ENCODE measurements around the gene KRTAP10-12. TPM values are rescaled to one million over a fixed set of nuclear protein-coding genes. Genes with fewer than 3 reads are reported as not detected.

The KRTAP10-12 gene
- polyA plus RNA-seq, 1 of the 3 experiments (the other 2 are of a cell fraction) = not detected

DNA sequence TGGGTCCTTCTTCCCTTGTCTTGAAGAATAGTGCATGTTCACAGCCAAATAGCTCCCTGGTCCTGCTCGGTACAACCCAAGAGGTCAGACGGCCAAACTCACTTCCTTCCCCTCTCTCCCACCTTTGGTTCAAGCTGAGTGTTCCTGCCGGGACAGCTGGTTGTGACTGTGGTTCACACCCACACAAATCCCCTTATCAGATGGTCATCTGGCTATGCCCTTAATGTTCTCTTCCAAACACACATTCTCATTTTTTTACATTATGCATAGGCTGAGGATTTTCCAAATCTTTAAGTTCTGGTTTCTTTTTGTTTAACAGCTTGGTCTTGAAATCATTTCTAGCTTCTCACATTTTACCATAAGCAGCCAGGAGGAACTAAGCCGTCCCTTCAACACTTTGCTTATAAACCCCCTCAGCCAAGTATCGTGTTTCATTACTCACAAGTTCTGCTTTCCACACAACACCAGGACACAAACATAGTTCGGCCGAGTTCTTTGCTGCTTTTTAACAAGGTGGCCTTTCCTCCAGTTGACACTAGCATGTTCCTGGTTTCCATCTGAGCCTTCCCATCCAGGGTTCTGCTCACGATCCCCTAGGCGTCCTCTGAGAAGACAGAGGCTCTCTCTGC is 34.1 kb downstream of the KRTAP10-12 start (continued):
- TF ChIP-seq REST (IDR thresholded peaks at IDR 0.05; ENCODE audit: low read depth, low read length) (no peak), MXI1 (IDR thresholded peaks at IDR 0.05; ENCODE audit: low read depth, low read length) (no peak), MEF2A (IDR thresholded peaks at IDR 0.05; ENCODE audit: borderline replicate concordance, low read depth) (no peak), TAF1 (IDR thresholded peaks at IDR 0.05; ENCODE audit: borderline replicate concordance, low read depth, low read length) (no peak), USF2 (IDR thresholded peaks at IDR 0.05; ENCODE audit: borderline replicate concordance, low read depth, low read length) (no peak), GATA2 (CRISPR knock-in tag; IDR thresholded peaks at IDR 0.05) (no peak), RXRA (IDR thresholded peaks at IDR 0.05; ENCODE audit: borderline replicate concordance, low read depth) (no peak), IRF3 (IDR thresholded peaks at IDR 0.05; ENCODE audit: low read depth, low read length) (no peak), TEAD4 (IDR thresholded peaks at IDR 0.05; ENCODE audit: borderline replicate concordance, insufficient read depth) (no peak), CHD2 (IDR thresholded peaks at IDR 0.05; ENCODE audit: low read length, partially characterized antibody) (no peak)

GRCh38 chr21:44732263-44732662 is 35.3 kb downstream of the KRTAP10-12 start:
- no peak for DNase-seq
- Histone ChIP-seq H3K9me2 (no peaks in the 10 kb centered on the region), H3K27ac (ENCODE audit: low read depth in 2 of 2, low read length in 1 of 2) (no peak overlapping the region), H3K4me1 (ENCODE audit: control insufficient read depth in 1 of 2, insufficient read depth in 2 of 2, low read depth in 1 of 2, low read length in 1 of 2) (no peaks in the 10 kb centered on the region), H3K9me3 (no peaks in the 10 kb centered on the region), H3K36me3 (replicated peaks in 1 of 2; ENCODE audit: control insufficient read depth in 1 of 2, insufficient read depth in 2 of 2, low read length in 1 of 2) (no peaks in the 10 kb centered on the region), H4K20me1 (ENCODE audit: insufficient read depth) (no peaks in the 10 kb centered on the region), H3K9ac (no peak overlapping the region), H2AFZ (ENCODE audit: low read depth) (no peak overlapping the region), H3K79me2 (ENCODE audit: insufficient read depth) (no peaks in the 10 kb centered on the region), H3K4me2 (no peak overlapping the region), H3F3A (replicated peaks; ENCODE audit: insufficient read depth) (no peaks in the 10 kb centered on the region), H3K27me3 (ENCODE audit: insufficient read depth) (peaks cover 29% of the 10 kb centered on the region; the same call in 1 of the 2 replicates), H3K4me3 (ENCODE audit: low read depth in 2 of 2, low read length in 1 of 2) (no peak overlapping the region)
- ChIA-PET POLR2A (no interaction called here), CTCF (interaction anchor here (0.8 to 0.9 kb wide), 2 partner anchors 10 to 21 kb away, joined by 3 read pairs; partner anchors contain the start of gene TSPEAR)
- WGBS (ENCODE audit: low lambda C conversion rate) = 64% methylated on average over 10 of the region's 10 CpGs
- no peak for TF ChIP-seq TCF12 (IDR thresholded peaks at IDR 0.05)
- no peak for TF ChIP-seq RCOR1 (IDR thresholded peaks at IDR 0.05; ENCODE audit: low read length)
- no peak for TF ChIP-seq NRF1 (IDR thresholded peaks at IDR 0.05; ENCODE audit: low read depth, low read length)
- no peak for TF ChIP-seq POLR2AphosphoS5 (IDR thresholded peaks at IDR 0.05; ENCODE audit: low read depth, low read length)
- no peak for TF ChIP-seq SIN3A (IDR thresholded peaks at IDR 0.05; ENCODE audit: borderline replicate concordance, low read depth, low read length)
- TF ChIP-seq, protein P1, sequence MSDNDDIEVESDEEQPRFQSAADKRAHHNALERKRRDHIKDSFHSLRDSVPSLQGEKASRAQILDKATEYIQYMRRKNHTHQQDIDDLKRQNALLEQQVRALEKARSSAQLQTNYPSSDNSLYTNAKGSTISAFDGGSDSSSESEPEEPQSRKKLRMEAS (IDR thresholded peaks at IDR 0.05; ENCODE audit: low read depth) = no peak
- no peak for TF ChIP-seq ELF1 (IDR thresholded peaks at IDR 0.05)
- no peak for TF ChIP-seq TEAD4 (IDR thresholded peaks at IDR 0.05; ENCODE audit: borderline replicate concordance, insufficient read depth)

All from SK-N-SH (cell line).